H1 (cell line): ENCODE data around the gene GPC6. TPM values are rescaled to one million over a fixed set of nuclear protein-coding genes. Genes with fewer than 3 reads are reported as not detected.

ENCODE experiments used
- CTCF ChIA-PET: fragments of 300-600 bp; sonication (Branson Sonifier 250); formaldehyde crosslinking; loops from one replicate; lab custom pipeline; 2021; ENCODE audit not compliant: partially characterized antibody; lab: Charles Lee
- POLR2A ChIA-PET: fragments of 300-600 bp; sonication (Branson Sonifier 250); formaldehyde crosslinking; loops from one replicate; lab custom pipeline; 2021; ENCODE audit warnings: inconsistent platforms; ENCODE audit not compliant: partially characterized antibody; lab: Charles Lee
- DNase-seq, 2 experiments: peaks; one replicate each; pipeline versions ENCODE4 v3.0.0 to v3.0.0-alpha.2; 2010 to 2022; ENCODE audit warnings: low spot score in 2 of 2, low read depth in 1 of 2, mixed read lengths in 1 of 2
- FAIRE-seq: peaks from 2 replicates; lab custom pipeline; 2011; peaks lifted over from hg19 to GRCh38; lab: Jason Lieb, UNC
- H2AFZ ChIP-seq: 2 replicates; pipeline ENCODE4 v1.8.1; 2012; ENCODE audit warnings: low read length, inconsistent platforms
- H2AK5ac ChIP-seq: 2 replicates; pipeline ENCODE4 v1.6.1; 2013; ENCODE audit warnings: low read depth, low read length
- H2BK120ac ChIP-seq: replicated peaks from 2 replicates; pipeline ENCODE3; 2013; ENCODE audit warnings: low read depth, low read length, inconsistent platforms
- H2BK12ac ChIP-seq: 2 replicates; pipeline ENCODE4 v1.6.1; 2013; ENCODE audit warnings: low read depth, low read length
- H2BK15ac ChIP-seq: 2 replicates; pipeline ENCODE4 v1.6.1; 2013; ENCODE audit warnings: low read length
- H2BK20ac ChIP-seq: 2 replicates; pipeline ENCODE4 v1.6.1; 2013; ENCODE audit warnings: low read length
- H2BK5ac ChIP-seq: 2 replicates; pipeline ENCODE4 v1.6.1; 2013; ENCODE audit warnings: low read depth, low read length
- H3K14ac ChIP-seq: 2 replicates; pipeline ENCODE4 v1.6.1; 2013; ENCODE audit warnings: inconsistent platforms; ENCODE audit not compliant: insufficient read length
- H3K18ac ChIP-seq: 2 replicates; pipeline ENCODE4 v1.6.1; 2013; ENCODE audit warnings: low read length; ENCODE audit errors: extremely low read depth
- H3K23ac ChIP-seq: 2 replicates; pipeline ENCODE4 v1.6.1; 2013; ENCODE audit warnings: inconsistent platforms; ENCODE audit not compliant: insufficient read length
- H3K23me2 ChIP-seq: 2 replicates; pipeline ENCODE4 v1.6.1; 2013; ENCODE audit warnings: low read depth, low read length
- H3K27ac ChIP-seq: 2 replicates; pipeline ENCODE4 v1.6.1; 2011; ENCODE audit warnings: low read depth, low read length, inconsistent platforms
- H3K27me3 ChIP-seq, 4 experiments: replicated peaks in 1 of 4; 1 replicate in 1 of 4; 2 replicates in 3 of 4; pipeline versions ENCODE4 v1.6.1 to v1.8.1; 2011 to 2013; ENCODE audit warnings: low read length in 3 of 4, mild to moderate bottlenecking in 3 of 4, inconsistent platforms in 2 of 4, mixed read lengths in 2 of 4, moderate library complexity in 1 of 4; ENCODE audit not compliant: control insufficient read depth in 3 of 4, insufficient read depth in 3 of 4; ENCODE audit errors: extremely low read depth in 1 of 4
- H3K36me3 ChIP-seq, 4 experiments: 2 replicates each; pipeline versions ENCODE4 v1.6.1 to v1.8.1; 2011 to 2013; ENCODE audit warnings: mild to moderate bottlenecking in 4 of 4, low read length in 3 of 4, moderate library complexity in 2 of 4, control low read depth in 1 of 4, inconsistent platforms in 1 of 4; ENCODE audit not compliant: insufficient read depth in 4 of 4, control insufficient read depth in 2 of 4
- H3K4ac ChIP-seq: replicated peaks from 2 replicates; pipeline ENCODE3; 2013; ENCODE audit warnings: low read length, low read depth, mixed read lengths, inconsistent platforms; ENCODE audit not compliant: insufficient read length
- H3K4me1 ChIP-seq, 4 experiments: replicated peaks in 1 of 4; 1 replicate in 1 of 4; 2 replicates in 3 of 4; pipeline versions ENCODE4 v1.6.1 to v1.8.1; 2011 to 2013; ENCODE audit warnings: low read length in 3 of 4, inconsistent platforms in 2 of 4, mixed read lengths in 1 of 4; ENCODE audit not compliant: insufficient read depth in 4 of 4, control insufficient read depth in 3 of 4
- H3K4me2 ChIP-seq, 2 experiments: 2 replicates each; pipeline versions ENCODE4 v1.6.1 to v1.8.1; 2011 to 2013; ENCODE audit warnings: low read depth in 2 of 2, low read length in 2 of 2, control low read depth in 1 of 2, inconsistent platforms in 1 of 2, mild to moderate bottlenecking in 1 of 2; ENCODE audit not compliant: insufficient read depth in 1 of 2
- H3K4me3 ChIP-seq, 4 experiments: fragments of 200-600, 300-600 bp in 1 of 4; sonication (generic), shearing (Covaris generic), sonication (Bioruptor Twin) in 1 of 4; 2 replicates each; pipeline versions ENCODE4 v1.5.1 to v1.8.1; 2011 to 2016; ENCODE audit warnings: low read length in 4 of 4, low read depth in 3 of 4, control low read depth in 2 of 4, inconsistent platforms in 2 of 4, mild to moderate bottlenecking in 2 of 4, mixed read lengths in 1 of 4, moderate library complexity in 1 of 4; ENCODE audit not compliant: insufficient read depth in 2 of 4; ENCODE audit errors: extremely low read depth in 1 of 4
- H3K56ac ChIP-seq: replicated peaks from 2 replicates; pipeline ENCODE3; 2013; ENCODE audit warnings: low read depth, mild to moderate bottlenecking, mixed read lengths, low read length, inconsistent platforms; ENCODE audit not compliant: insufficient read length
- H3K79me1 ChIP-seq: 2 replicates; pipeline ENCODE4 v1.6.1; 2013; ENCODE audit warnings: low read depth, low read length, control low read depth
- H3K79me2 ChIP-seq, 2 experiments: 2 replicates each; pipeline versions ENCODE4 v1.6.1 to v1.8.1; 2012 to 2013; ENCODE audit warnings: low read length in 2 of 2, mild to moderate bottlenecking in 2 of 2, inconsistent platforms in 1 of 2; ENCODE audit not compliant: insufficient read depth in 2 of 2, control insufficient read depth in 1 of 2
- H3K9ac ChIP-seq, 4 experiments: replicated peaks in 1 of 4; 1 replicate in 1 of 4; 2 replicates in 3 of 4; pipeline versions ENCODE4 v1.6.1 to v1.8.1; 2011 to 2013; ENCODE audit warnings: low read depth in 3 of 4, low read length in 3 of 4, control low read depth in 2 of 4, mild to moderate bottlenecking in 2 of 4, moderate library complexity in 2 of 4, inconsistent platforms in 1 of 4; ENCODE audit errors: extremely low read depth in 1 of 4
- H3K9me3 ChIP-seq, 2 experiments: 2 replicates each; pipeline versions ENCODE4 v1.6.1 to v1.8.1; 2012 to 2013; ENCODE audit warnings: mild to moderate bottlenecking in 2 of 2, moderate library complexity in 2 of 2, control low read depth in 1 of 2, inconsistent platforms in 1 of 2, low read depth in 1 of 2, low read length in 1 of 2, mixed read lengths in 1 of 2; ENCODE audit not compliant: insufficient read depth in 2 of 2
- H4K20me1 ChIP-seq, 2 experiments: replicated peaks in 1 of 2; 2 replicates each; pipeline versions ENCODE3 to v1.8.1; 2011 to 2013; ENCODE audit warnings: inconsistent platforms in 2 of 2, low read length in 2 of 2, mild to moderate bottlenecking in 1 of 2; ENCODE audit not compliant: insufficient read depth in 2 of 2, control insufficient read depth in 1 of 2
- H4K5ac ChIP-seq: 2 replicates; pipeline ENCODE4 v1.6.1; 2013; ENCODE audit warnings: low read length, low read depth, mixed read lengths, inconsistent platforms; ENCODE audit not compliant: insufficient read length
- H4K8ac ChIP-seq: 2 replicates; pipeline ENCODE4 v1.8.0; 2013; ENCODE audit warnings: mild to moderate bottlenecking, moderate library complexity, low read length, inconsistent platforms; ENCODE audit not compliant: insufficient read depth; ENCODE audit errors: extremely low read depth
- H4K91ac ChIP-seq: replicated peaks from 2 replicates; pipeline ENCODE3; 2013; ENCODE audit warnings: low read length, mixed read lengths, inconsistent platforms; ENCODE audit not compliant: insufficient read length
- ATF2 ChIP-seq: IDR thresholded peaks from 2 replicates; pipeline ENCODE4 v1.6.1; 2012; ENCODE audit warnings: low read length, inconsistent platforms
- BCL11A ChIP-seq, 2 experiments: IDR thresholded peaks; one replicate each; pipeline ENCODE4 v1.6.1; 2011; ENCODE audit warnings: low read depth in 2 of 2, low read length in 2 of 2, mild to moderate bottlenecking in 2 of 2
- CHD2 ChIP-seq: IDR thresholded peaks from 2 replicates; pipeline ENCODE4 v1.6.1; 2012; ENCODE audit warnings: low read length, improper control_type of control experiment
- POLR2AphosphoS5 ChIP-seq: IDR thresholded peaks from 2 replicates; pipeline ENCODE4 v1.6.1; 2011; ENCODE audit warnings: low read depth, low read length
- POU5F1 ChIP-seq: IDR thresholded peaks from 2 replicates; pipeline ENCODE4 v1.6.1; 2011; ENCODE audit warnings: low read depth, mild to moderate bottlenecking, low read length, moderate library complexity
- SP4 ChIP-seq: IDR thresholded peaks from 2 replicates; pipeline ENCODE4 v1.6.1; 2012; ENCODE audit warnings: low read length, inconsistent platforms
- TAF1 ChIP-seq: IDR thresholded peaks from 2 replicates; pipeline ENCODE4 v1.6.1; 2011; ENCODE audit warnings: mild to moderate bottlenecking, low read depth, low read length
- YY1 ChIP-seq: IDR thresholded peaks from 2 replicates; pipeline ENCODE4 v1.6.1; 2011; ENCODE audit warnings: low read depth, mild to moderate bottlenecking, low read length
- WGBS, 2 experiments: shearing (Covaris generic) in 1 of 2; methylation state at CpG; one replicate each; pipeline versions ENCODE4 v1.1.6 to v1.1.7; 2013 to 2015; ENCODE audit warnings: low lambda C conversion rate in 2 of 2, mixed read lengths in 2 of 2, inconsistent platforms in 1 of 2, low coverage in 1 of 2, missing lambda C conversion rate in 1 of 2; ENCODE audit not compliant: insufficient replicate concordance in 2 of 2, insufficient coverage in 1 of 2, insufficient read length in 1 of 2; ENCODE audit errors: extremely low coverage in 1 of 2, missing lambda C conversion rate in 1 of 2; 5-methylcytosine and 5-hydroxymethylcytosine counted together
- polyA plus RNA-seq, 7 experiments: library from polyadenylated mRNA; depleted of rRNA in 3 of 7; stranded (reverse) in 5 of 7; unstranded in 2 of 7; fragments of >200 nt in 5 of 7; fragments of 200-250 nt in 2 of 7; gene quantifications; 1 replicate in 5 of 7; 2 replicates in 1 of 7; 4 replicates in 1 of 7; pipeline versions ENCODE4 v1.2.1 to v1.2.3, GENCODE V29; 2011 to 2013; ENCODE audit warnings: missing spikeins in 2 of 7, mixed read lengths in 2 of 7
- total RNA-seq: library from RNA; stranded (reverse); fragmentation: NEBNext Ultra II Directional; extraction: Animal tissue kit (Norgen Biotek cat#: 25700); gene quantifications from 2 replicates; pipeline ENCODE4 v1.2.1, GENCODE V29; 2021

The GPC6 gene
- total and polyA plus RNA-seq, 2 of the 8 experiments (the other 6 are each of a cell fraction or from before 2014, with no cell fraction given), result 5.4 to 12.0 TPM

- no peaks in the 10 kb centered on the region; the same call in 1 of the 2 replicates for H3K79me1 ChIP-seq
- H3K4ac ChIP-seq, result no peak overlapping the region
- H2BK15ac ChIP-seq, result no peak overlapping the region
- no peak overlapping the region for H2BK12ac ChIP-seq
- H3K14ac ChIP-seq, result no peak overlapping the region
- H2BK20ac ChIP-seq, result no peak overlapping the region
- H2AFZ ChIP-seq, result no peak overlapping the region
- H3K23ac ChIP-seq, result no peak overlapping the region
- no peak for DNase-seq
- no peak overlapping the region for H2AK5ac ChIP-seq
- H2BK120ac ChIP-seq, result no peak overlapping the region
- no peak overlapping the region for H3K9ac ChIP-seq
- no peak overlapping the region for H4K5ac ChIP-seq
- no peak overlapping the region for H3K18ac ChIP-seq
- no peak overlapping the region for H4K8ac ChIP-seq
- H3K79me2 ChIP-seq, result no peaks in the 10 kb centered on the region
- no peaks in the 10 kb centered on the region for H3K23me2 ChIP-seq
- H3K56ac ChIP-seq, result no peak overlapping the region
- H3K27me3 ChIP-seq, result no peaks in the 10 kb centered on the region
- no peaks in the 10 kb centered on the region for H3K9me3 ChIP-seq
- H3K4me3 ChIP-seq, result no peak overlapping the region
- CTCF ChIA-PET, result interaction anchor here (1.2 kb wide), 1 partner anchor 12 kb away, joined by 5 read pairs; no protein-coding TSS in a partner anchor
- no peak overlapping the region for H3K4me2 ChIP-seq
- H3K27ac ChIP-seq, result no peak overlapping the region
- H4K20me1 ChIP-seq, result no peaks in the 10 kb centered on the region
- no peaks in the 10 kb centered on the region; a peak in 2 of 8 replicates for H3K36me3 ChIP-seq
- no peak for TF ChIP-seq CHD2
- no peak for TF ChIP-seq BCL11A (IDR thresholded peaks at IDR 0.05; ENCODE audit: low read depth in 2 of 2, low read length in 2 of 2)
- TF ChIP-seq POU5F1, result no peak
- TF ChIP-seq POLR2AphosphoS5, result no peak
- TF ChIP-seq ATF2, result no peak
- TF ChIP-seq YY1, result no peak
- TF ChIP-seq SP4, result no peak
- no peak for TF ChIP-seq TAF1
- TF ChIP-seq, all 59 proteins: peak for 0
- no peak overlapping the region for H2BK5ac ChIP-seq
- no peak overlapping the region for H4K91ac ChIP-seq
- POLR2A ChIA-PET, result no interaction called here
- WGBS, 2 experiments, result 88% methylated on average over 3 of the region's 3 CpGs; no CpG with 5 or more reads in 1 of the 2 experiments
- H3K4me1 ChIP-seq, result peaks cover 0 to 3% (median under 1%) of the 10 kb centered on the region in 4 experiments; a peak in 1 of 7 replicates
- FAIRE-seq, result no peak
Measured at GRCh38 chr13:93425411-93425810, 198.8 kb downstream of the GPC6 start.
